Measurements from ENCODE around the gene MCMBP.

The MCMBP gene

GRCh38 chr10:119903946-119904666 lies 31.5 kb upstream of the MCMBP start:
- Histone ChIP-seq H3K9me3 (ENCODE audit: insufficient read depth, low read length) (no peaks in the 10 kb centered on the region), H3K27me3 (ENCODE audit: insufficient read depth, insufficient read length) (no peaks in the 10 kb centered on the region), H3K9ac (ENCODE audit: insufficient read length, low read depth) (no peak overlapping the region), H3K36me3 (ENCODE audit: insufficient read depth, insufficient read length, low read length) (peaks cover 71% of the 10 kb centered on the region), H3K4me3 (ENCODE audit: insufficient read length, low read depth) (no peak overlapping the region), H3K4me1 (ENCODE audit: insufficient read depth, insufficient read length) (no peaks in the 10 kb centered on the region)
- no peak for DNase-seq (ENCODE audit: low read depth, low spot score)
- TF ChIP-seq YY1 (IDR thresholded peaks at IDR 0.05; ENCODE audit: insufficient read depth, insufficient read length) (no peak), ZNF274 (IDR thresholded peaks at IDR 0.05; ENCODE audit: low read depth, low read length) (no peak), SUZ12 (IDR thresholded peaks at IDR 0.05; ENCODE audit: extremely low read depth, insufficient read depth, insufficient read length) (no peak)

GRCh38 chr10:119898577-119898976 lies 25.9 kb upstream of the MCMBP start:
- H3K27me3 ChIP-seq (ENCODE audit: insufficient read depth, insufficient read length) = no peaks in the 10 kb centered on the region
- peaks cover 51% of the 10 kb centered on the region for H3K36me3 ChIP-seq (ENCODE audit: insufficient read depth, insufficient read length, low read length)
- no peak overlapping the region for H3K9ac ChIP-seq (ENCODE audit: insufficient read length, low read depth)
- H3K9me3 ChIP-seq (ENCODE audit: insufficient read depth, low read length) = no peaks in the 10 kb centered on the region
- H3K4me3 ChIP-seq (ENCODE audit: insufficient read length, low read depth) = no peak overlapping the region
- DNase-seq (ENCODE audit: low read depth, low spot score) = no peak
- no peaks in the 10 kb centered on the region for H3K4me1 ChIP-seq (ENCODE audit: insufficient read depth, insufficient read length)
- no peak for TF ChIP-seq SUZ12 (IDR thresholded peaks at IDR 0.05; ENCODE audit: extremely low read depth, insufficient read depth, insufficient read length)
- TF ChIP-seq YY1 (IDR thresholded peaks at IDR 0.05; ENCODE audit: insufficient read depth, insufficient read length) = no peak
- TF ChIP-seq ZNF274 (IDR thresholded peaks at IDR 0.05; ENCODE audit: low read depth, low read length) = no peak

- Histone ChIP-seq H3K9ac (ENCODE audit: insufficient read length, low read depth) (no peak overlapping the region), H3K9me3 (ENCODE audit: insufficient read depth, low read length) (no peaks in the 10 kb centered on the region), H3K36me3 (ENCODE audit: insufficient read depth, insufficient read length, low read length) (peaks cover 42% of the 10 kb centered on the region), H3K27me3 (ENCODE audit: insufficient read depth, insufficient read length) (no peaks in the 10 kb centered on the region), H3K4me1 (ENCODE audit: insufficient read depth, insufficient read length) (no peaks in the 10 kb centered on the region), H3K4me3 (ENCODE audit: insufficient read length, low read depth) (no peak overlapping the region)
- no peak for DNase-seq (ENCODE audit: low read depth, low spot score)
- TF ChIP-seq SUZ12 (IDR thresholded peaks at IDR 0.05; ENCODE audit: extremely low read depth, insufficient read depth, insufficient read length) = no peak
- no peak for TF ChIP-seq ZNF274 (IDR thresholded peaks at IDR 0.05; ENCODE audit: low read depth, low read length)
- TF ChIP-seq YY1 (IDR thresholded peaks at IDR 0.05; ENCODE audit: insufficient read depth, insufficient read length) = no peak
Measured at GRCh38 chr10:119896937-119897770, 24.5 kb upstream of the MCMBP start.

GRCh38 chr10:119896061-119896655 lies 23.5 kb upstream of the MCMBP start:
- Histone ChIP-seq H3K36me3 (ENCODE audit: insufficient read depth, insufficient read length, low read length) (peaks cover 39% of the 10 kb centered on the region), H3K9ac (ENCODE audit: insufficient read length, low read depth) (no peak overlapping the region), H3K4me3 (ENCODE audit: insufficient read length, low read depth) (no peak overlapping the region), H3K9me3 (ENCODE audit: insufficient read depth, low read length) (no peaks in the 10 kb centered on the region), H3K27me3 (ENCODE audit: insufficient read depth, insufficient read length) (no peaks in the 10 kb centered on the region), H3K4me1 (ENCODE audit: insufficient read depth, insufficient read length) (no peaks in the 10 kb centered on the region)
- TF ChIP-seq ZNF274 (IDR thresholded peaks at IDR 0.05; ENCODE audit: low read depth, low read length) (no peak), SUZ12 (IDR thresholded peaks at IDR 0.05; ENCODE audit: extremely low read depth, insufficient read depth, insufficient read length) (no peak), YY1 (IDR thresholded peaks at IDR 0.05; ENCODE audit: insufficient read depth, insufficient read length) (no peak)
- no peak for DNase-seq (ENCODE audit: low read depth, low spot score)

GRCh38 chr10:119893845-119894427 lies 21.3 kb upstream of the MCMBP start:
- peak overlapping the region; percentile 44 for H3K9ac ChIP-seq (ENCODE audit: insufficient read length, low read depth)
- TF ChIP-seq YY1 (IDR thresholded peaks at IDR 0.05; ENCODE audit: insufficient read depth, insufficient read length) (no peak), SUZ12 (IDR thresholded peaks at IDR 0.05; ENCODE audit: extremely low read depth, insufficient read depth, insufficient read length) (no peak), ZNF274 (IDR thresholded peaks at IDR 0.05; ENCODE audit: low read depth, low read length) (no peak)
- peak overlapping the region; percentile 17 for H3K4me3 ChIP-seq (ENCODE audit: insufficient read length, low read depth)
- DNase-seq (ENCODE audit: low read depth, low spot score) = no peak
- no peaks in the 10 kb centered on the region for H3K27me3 ChIP-seq (ENCODE audit: insufficient read depth, insufficient read length)
- no peaks in the 10 kb centered on the region for H3K4me1 ChIP-seq (ENCODE audit: insufficient read depth, insufficient read length)
- H3K36me3 ChIP-seq (ENCODE audit: insufficient read depth, insufficient read length, low read length) = peaks cover 29% of the 10 kb centered on the region
- H3K9me3 ChIP-seq (ENCODE audit: insufficient read depth, low read length) = peaks cover 8% of the 10 kb centered on the region; the same call in 1 of the 2 replicates

- Histone ChIP-seq H3K4me3 (ENCODE audit: insufficient read length, low read depth) (peak overlapping the region; percentile 81), H3K9me3 (ENCODE audit: insufficient read depth, low read length) (peaks cover 8% of the 10 kb centered on the region; the same call in 1 of the 2 replicates), H3K9ac (ENCODE audit: insufficient read length, low read depth) (peak overlapping the region; percentile 98), H3K4me1 (ENCODE audit: insufficient read depth, insufficient read length) (no peaks in the 10 kb centered on the region), H3K36me3 (ENCODE audit: insufficient read depth, insufficient read length, low read length) (peaks cover 22% of the 10 kb centered on the region), H3K27me3 (ENCODE audit: insufficient read depth, insufficient read length) (no peaks in the 10 kb centered on the region)
- DNase-seq (ENCODE audit: low read depth, low spot score) = no peak
- TF ChIP-seq ZNF274 (IDR thresholded peaks at IDR 0.05; ENCODE audit: low read depth, low read length) = no peak
- no peak for TF ChIP-seq YY1 (IDR thresholded peaks at IDR 0.05; ENCODE audit: insufficient read depth, insufficient read length)
Measured at GRCh38 chr10:119893074-119893473, 20.4 kb upstream of the MCMBP start.

All from NT2/D1 (cell line).